ENCODE measurements around the gene MYL12B. TPM values are rescaled to one million over a fixed set of nuclear protein-coding genes. Genes with fewer than 3 reads are reported as not detected.
A peak's percentile ranks its signal among the peaks of the same experiment; 100 is the strongest.

The MYL12B gene
- total and polyA plus RNA-seq, 2 experiments from 2014 or later = 519 to 721 TPM

GRCh38 chr18:3281456-3282400, 19.8 kb downstream of the MYL12B start:
- Histone ChIP-seq H3K9me2 (replicated peaks; ENCODE audit: insufficient read depth) (no peaks in the 10 kb centered on the region), H3K27me3 (no peaks in the 10 kb centered on the region), H2AFZ (no peak overlapping the region), H3K4me3 (no peak overlapping the region), H3K4me2 (no peak overlapping the region), H4K20me1 (ENCODE audit: insufficient read depth, poor library complexity, severe bottlenecking) (no peaks in the 10 kb centered on the region), H3K27ac (peak overlapping the region; percentile 6), H3K36me3 (replicated peaks; ENCODE audit: insufficient read depth, low read depth) (no peaks in the 10 kb centered on the region), H3K9me3 (ENCODE audit: low read depth) (no peaks in the 10 kb centered on the region), H3K79me2 (no peaks in the 10 kb centered on the region), H3K4me1 (ENCODE audit: insufficient read depth) (no peaks in the 10 kb centered on the region)
- peak; percentile 87 for DNase-seq (ENCODE audit: low spot score)
- no peak for TF ChIP-seq EZH2phosphoT487 (IDR thresholded peaks at IDR 0.05; ENCODE audit: low read depth, severe bottlenecking, unreplicated experiment)
- no peak for TF ChIP-seq EZH2 (IDR thresholded peaks at IDR 0.05; ENCODE audit: borderline replicate concordance)
- TF ChIP-seq CTCF (IDR thresholded peaks at IDR 0.05; ENCODE audit: poor library complexity) = peak; percentile 78
- 34% methylated on average over 2 of the region's 2 CpGs for WGBS (ENCODE audit: low lambda C conversion rate, missing lambda C conversion rate)

- Histone ChIP-seq H2AFZ (no peak overlapping the region), H3K27ac (no peak overlapping the region), H3K27me3 (no peaks in the 10 kb centered on the region), H3K4me2 (no peak overlapping the region), H3K79me2 (no peaks in the 10 kb centered on the region), H3K4me3 (no peak overlapping the region), H4K20me1 (ENCODE audit: insufficient read depth, poor library complexity, severe bottlenecking) (no peaks in the 10 kb centered on the region), H3K36me3 (replicated peaks; ENCODE audit: insufficient read depth, low read depth) (no peaks in the 10 kb centered on the region), H3K9me2 (replicated peaks; ENCODE audit: insufficient read depth) (no peaks in the 10 kb centered on the region), H3K9me3 (ENCODE audit: low read depth) (no peaks in the 10 kb centered on the region), H3K4me1 (ENCODE audit: insufficient read depth) (no peaks in the 10 kb centered on the region)
- DNase-seq (ENCODE audit: low spot score) = no peak
- WGBS (ENCODE audit: low lambda C conversion rate, missing lambda C conversion rate) = 76% methylated on average over 10 of the region's 10 CpGs
- TF ChIP-seq EZH2 (IDR thresholded peaks at IDR 0.05; ENCODE audit: borderline replicate concordance) (no peak), EZH2phosphoT487 (IDR thresholded peaks at IDR 0.05; ENCODE audit: low read depth, severe bottlenecking, unreplicated experiment) (no peak), CTCF (IDR thresholded peaks at IDR 0.05; ENCODE audit: poor library complexity) (no peak)
These were observed 21.4 kb downstream of the MYL12B start for GRCh38 chr18:3283253-3283863.

DNA sequence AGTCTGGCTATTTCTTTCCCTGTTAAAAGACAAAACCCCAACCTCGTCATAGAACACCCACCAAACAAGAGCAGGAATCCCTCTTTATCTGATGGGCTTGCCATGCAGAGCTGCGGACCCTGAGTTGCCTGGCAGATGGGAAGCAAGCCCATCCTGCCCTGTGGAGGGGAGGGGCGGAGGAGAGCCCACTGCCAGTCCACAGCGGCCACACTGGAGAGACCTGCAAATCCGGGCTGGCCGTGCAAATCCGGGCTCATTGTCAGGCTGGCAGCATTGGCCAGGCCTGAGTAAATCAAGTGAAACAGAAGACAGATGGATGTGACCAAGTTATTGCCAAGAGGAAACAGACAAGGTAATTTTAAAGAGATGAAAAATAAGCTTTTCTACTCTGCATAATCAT, 22.0 kb downstream of the MYL12B start:
- Histone ChIP-seq H3K9me2 (replicated peaks; ENCODE audit: insufficient read depth) (no peaks in the 10 kb centered on the region), H3K27me3 (no peaks in the 10 kb centered on the region), H3K9me3 (ENCODE audit: low read depth) (no peaks in the 10 kb centered on the region), H3K4me2 (no peak overlapping the region), H3K4me1 (ENCODE audit: insufficient read depth) (no peaks in the 10 kb centered on the region), H3K4me3 (no peak overlapping the region), H3K36me3 (replicated peaks; ENCODE audit: insufficient read depth, low read depth) (no peaks in the 10 kb centered on the region), H4K20me1 (ENCODE audit: insufficient read depth, poor library complexity, severe bottlenecking) (no peaks in the 10 kb centered on the region), H2AFZ (no peak overlapping the region), H3K27ac (no peak overlapping the region), H3K79me2 (no peaks in the 10 kb centered on the region)
- no peak for DNase-seq (ENCODE audit: low spot score)
- TF ChIP-seq CTCF (IDR thresholded peaks at IDR 0.05; ENCODE audit: poor library complexity) (no peak), EZH2phosphoT487 (IDR thresholded peaks at IDR 0.05; ENCODE audit: low read depth, severe bottlenecking, unreplicated experiment) (no peak), EZH2 (IDR thresholded peaks at IDR 0.05; ENCODE audit: borderline replicate concordance) (no peak)
- 69% methylated on average over 7 of the region's 7 CpGs for WGBS (ENCODE audit: low lambda C conversion rate, missing lambda C conversion rate)
